ENCODE data around the gene RAPGEF5.

The RAPGEF5 gene

GRCh38 chr7:22213081-22213480, 143.9 kb downstream of the RAPGEF5 start:
- no peaks in the 10 kb centered on the region for H3K27me3 ChIP-seq (ENCODE audit: insufficient read depth, low read depth, severe bottlenecking)
- H3K27ac ChIP-seq: no peak overlapping the region
- no peak for TF ChIP-seq CTCF (IDR thresholded peaks at IDR 0.05; ENCODE audit: low read depth, low read length)
- no peaks in the 10 kb centered on the region for H3K9me3 ChIP-seq (ENCODE audit: severe bottlenecking)
- no peak for DNase-seq
- no peaks in the 10 kb centered on the region for H3K36me3 ChIP-seq
- no peak overlapping the region for H3K4me3 ChIP-seq (ENCODE audit: low read depth, low read length)

- no peak for TF ChIP-seq CTCF (IDR thresholded peaks at IDR 0.05; ENCODE audit: low read depth, low read length)
- no peak overlapping the region for H3K27ac ChIP-seq
These were observed 146.0 kb downstream of the RAPGEF5 start for GRCh38 chr7:22210967-22211366.

DNA sequence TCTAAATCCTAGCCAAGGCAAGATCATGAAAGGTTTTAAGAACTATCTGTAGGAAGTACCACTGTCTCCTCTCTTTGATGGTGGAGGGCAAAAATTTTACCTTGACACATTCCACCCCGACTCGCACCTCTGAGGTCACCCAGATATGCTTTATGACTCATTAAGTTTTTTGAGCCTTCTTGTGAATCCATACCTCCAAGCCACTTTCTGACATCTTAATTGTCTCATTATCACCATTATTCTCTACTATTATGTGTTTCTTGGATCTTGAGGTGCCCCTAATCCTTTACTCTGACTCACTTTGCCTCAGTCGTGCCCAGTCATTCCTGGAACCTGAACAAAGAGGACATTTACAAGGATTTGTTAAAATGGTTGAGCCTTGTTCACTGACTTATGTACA, 146.6 kb downstream of the RAPGEF5 start:
- Histone ChIP-seq H3K27ac (no peak overlapping the region), H3K9me3 (ENCODE audit: severe bottlenecking) (no peaks in the 10 kb centered on the region), H3K27me3 (ENCODE audit: insufficient read depth, low read depth, severe bottlenecking) (no peaks in the 10 kb centered on the region), H3K4me3 (ENCODE audit: low read depth, low read length) (no peak overlapping the region), H3K36me3 (no peaks in the 10 kb centered on the region)
- TF ChIP-seq CTCF (IDR thresholded peaks at IDR 0.05; ENCODE audit: low read depth, low read length): no peak
- no peak for DNase-seq

More at GRCh38 chr7:22210967-22211366, 146.0 kb downstream of the RAPGEF5 start:
- Histone ChIP-seq H3K9me3 (ENCODE audit: severe bottlenecking) (no peaks in the 10 kb centered on the region), H3K36me3 (no peaks in the 10 kb centered on the region), H3K27me3 (ENCODE audit: insufficient read depth, low read depth, severe bottlenecking) (no peaks in the 10 kb centered on the region), H3K4me3 (ENCODE audit: low read depth, low read length) (no peak overlapping the region)
- DNase-seq: no peak

DNA sequence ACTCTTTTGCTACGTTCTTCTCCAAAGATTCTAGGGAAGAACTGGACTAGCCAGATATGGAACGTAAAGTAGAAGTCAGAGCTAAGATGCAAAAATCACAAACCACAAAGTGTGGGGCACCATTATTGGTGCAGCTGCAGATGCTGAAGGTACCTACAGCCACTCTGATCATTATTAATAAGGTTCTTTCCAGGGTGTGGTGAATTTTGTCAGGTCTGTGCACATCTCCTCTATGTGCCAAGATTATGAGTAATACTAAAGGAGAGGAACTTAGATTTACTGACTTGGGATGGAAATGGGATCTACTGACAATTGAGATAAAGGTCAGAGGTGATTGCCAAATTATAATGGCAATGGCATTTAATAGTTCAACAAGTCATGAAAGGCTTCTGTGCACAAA, 148.2 kb downstream of the RAPGEF5 start:
- TF ChIP-seq CTCF (IDR thresholded peaks at IDR 0.05; ENCODE audit: low read depth, low read length): no peak
- no peak overlapping the region for H3K27ac ChIP-seq
- DNase-seq: no peak
- no peaks in the 10 kb centered on the region for H3K27me3 ChIP-seq (ENCODE audit: insufficient read depth, low read depth, severe bottlenecking)
- H3K9me3 ChIP-seq (ENCODE audit: severe bottlenecking): no peaks in the 10 kb centered on the region
- no peaks in the 10 kb centered on the region for H3K36me3 ChIP-seq
- H3K4me3 ChIP-seq (ENCODE audit: low read depth, low read length): no peak overlapping the region

DNA sequence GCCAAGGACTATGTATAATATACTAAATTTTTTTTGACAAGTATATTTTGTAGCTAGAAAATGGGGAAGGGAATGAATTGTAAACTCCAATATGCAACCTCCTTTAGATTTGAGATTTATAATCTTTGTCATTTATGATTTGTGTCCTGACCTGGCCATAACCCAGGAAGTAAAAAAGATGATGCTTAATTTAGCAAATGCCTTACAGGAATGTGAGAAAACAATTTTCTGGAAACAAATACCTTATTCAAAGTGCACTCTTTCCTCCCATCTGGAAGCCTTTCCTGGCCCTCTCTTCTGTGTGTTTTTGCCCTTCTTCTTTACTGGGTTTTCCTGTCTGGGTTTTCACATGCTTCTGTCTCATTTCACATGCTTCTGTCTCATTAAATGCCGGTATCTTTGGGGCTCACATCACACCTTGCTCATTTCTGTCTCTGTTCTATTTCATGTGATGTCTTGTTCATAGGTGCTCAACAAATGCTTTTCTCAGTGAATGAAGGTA, 149.2 kb downstream of the RAPGEF5 start:
- Histone ChIP-seq H3K9me3 (ENCODE audit: severe bottlenecking) (no peaks in the 10 kb centered on the region), H3K27ac (no peak overlapping the region), H3K27me3 (ENCODE audit: insufficient read depth, low read depth, severe bottlenecking) (no peaks in the 10 kb centered on the region), H3K4me3 (ENCODE audit: low read depth, low read length) (no peak overlapping the region), H3K36me3 (no peaks in the 10 kb centered on the region; the same call in 1 of the 2 replicates)
- DNase-seq: no peak
- no peak for TF ChIP-seq CTCF (IDR thresholded peaks at IDR 0.05; ENCODE audit: low read depth, low read length)

GRCh38 chr7:22205631-22206030, 151.3 kb downstream of the RAPGEF5 start:
- no peak for DNase-seq
- H3K27ac ChIP-seq: no peak overlapping the region
- H3K36me3 ChIP-seq: no peaks in the 10 kb centered on the region; the same call in 1 of the 2 replicates
- H3K27me3 ChIP-seq (ENCODE audit: insufficient read depth, low read depth, severe bottlenecking): no peaks in the 10 kb centered on the region
- H3K9me3 ChIP-seq (ENCODE audit: severe bottlenecking): no peaks in the 10 kb centered on the region
- no peak for TF ChIP-seq CTCF (IDR thresholded peaks at IDR 0.05; ENCODE audit: low read depth, low read length)
- H3K4me3 ChIP-seq (ENCODE audit: low read depth, low read length): no peak overlapping the region

All from WERI-Rb-1 (cell line).